ENCODE data around the gene PKMYT1. TPM values are rescaled to one million over a fixed set of nuclear protein-coding genes. Genes with fewer than 3 reads are reported as not detected.

The PKMYT1 gene
- polyA plus RNA-seq, 1 experiment, result 1.2 TPM

GRCh38 chr16:2973093-2973492 lies 7.2 kb downstream of the PKMYT1 start:
- no peak for DNase-seq (ENCODE audit: low read depth, low spot score)
- no peak overlapping the region for H3K27ac ChIP-seq (ENCODE audit: low read depth, low read length)
- no peaks in the 10 kb centered on the region for H3K27me3 ChIP-seq (ENCODE audit: control insufficient read depth, insufficient read depth, low read length)
- CTCF ChIA-PET, result interaction anchor here (1.3 kb wide), 1 partner anchor 8 kb away, joined by 3 read pairs; no protein-coding TSS in a partner anchor
- TF ChIP-seq CTCF (IDR thresholded peaks at IDR 0.05; ENCODE audit: low read depth, low read length), result no peak
- POLR2A ChIA-PET, result interaction anchor here (1.8 kb wide), 1 partner anchor 47 kb away, joined by 5 read pairs; the partner anchor contains the start of gene TNFRSF12A
- no peak overlapping the region for H3K4me3 ChIP-seq (ENCODE audit: low read depth, low read length)
- H3K9me3 ChIP-seq (ENCODE audit: control insufficient read depth, insufficient read depth, low read length), result no peaks in the 10 kb centered on the region; the same call in 1 of the 2 replicates

GRCh38 chr16:2971985-2972784 lies 8.1 kb downstream of the PKMYT1 start:
- H3K27ac ChIP-seq (ENCODE audit: low read depth, low read length), result no peak overlapping the region
- no peaks in the 10 kb centered on the region for H3K27me3 ChIP-seq (ENCODE audit: control insufficient read depth, insufficient read depth, low read length)
- H3K4me3 ChIP-seq (ENCODE audit: low read depth, low read length), result no peak overlapping the region
- TF ChIP-seq CTCF (IDR thresholded peaks at IDR 0.05; ENCODE audit: low read depth, low read length), result no peak
- ChIA-PET CTCF (interaction anchor here (1.3 kb wide), 1 partner anchor 9 kb away, joined by 3 read pairs; no protein-coding TSS in a partner anchor), POLR2A (interaction anchor here (1.8 kb wide), 1 partner anchor 48 kb away, joined by 5 read pairs; the partner anchor contains the start of gene TNFRSF12A)
- no peak for DNase-seq (ENCODE audit: low read depth, low spot score)
- H3K9me3 ChIP-seq (ENCODE audit: control insufficient read depth, insufficient read depth, low read length), result peaks cover 4% of the 10 kb centered on the region; the same call in 1 of the 2 replicates

GRCh38 chr16:2971134-2971984 lies 8.9 kb downstream of the PKMYT1 start:
- POLR2A ChIA-PET, result interaction anchor here (1.8 kb wide), 1 partner anchor 49 kb away, joined by 5 read pairs; the partner anchor contains the start of gene TNFRSF12A
- H3K9me3 ChIP-seq (ENCODE audit: control insufficient read depth, insufficient read depth, low read length), result peaks cover 4% of the 10 kb centered on the region; the same call in 1 of the 2 replicates
- no peak for TF ChIP-seq CTCF (IDR thresholded peaks at IDR 0.05; ENCODE audit: low read depth, low read length)
- H3K27ac ChIP-seq (ENCODE audit: low read depth, low read length), result no peak overlapping the region
- CTCF ChIA-PET, result no interaction called here
- H3K4me3 ChIP-seq (ENCODE audit: low read depth, low read length), result no peak overlapping the region
- H3K27me3 ChIP-seq (ENCODE audit: control insufficient read depth, insufficient read depth, low read length), result no peaks in the 10 kb centered on the region
- DNase-seq (ENCODE audit: low read depth, low spot score), result no peak

- TF ChIP-seq CTCF (IDR thresholded peaks at IDR 0.05; ENCODE audit: low read depth, low read length), result no peak
- DNase-seq (ENCODE audit: low read depth, low spot score), result no peak
- CTCF ChIA-PET, result interaction anchor here (0.7 to 1.2 kb wide), 2 partner anchors 8 to 12 kb away, joined by 3 read pairs; no protein-coding TSS in a partner anchor
- POLR2A ChIA-PET, result interaction anchor here (0.8 to 1.7 kb wide), 3 partner anchors 10 to 65 kb away, joined by 3 to 10 read pairs (median 7); partner anchors contain the start of gene PKMYT1
- H3K27me3 ChIP-seq (ENCODE audit: control insufficient read depth, insufficient read depth, low read length), result peaks cover 6% of the 10 kb centered on the region
- H3K27ac ChIP-seq (ENCODE audit: low read depth, low read length), result no peak overlapping the region
- H3K4me3 ChIP-seq (ENCODE audit: low read depth, low read length), result peak overlapping the region; percentile 64; the same call in 1 of the 2 replicates
- peaks cover 4% of the 10 kb centered on the region; the same call in 1 of the 2 replicates for H3K9me3 ChIP-seq (ENCODE audit: control insufficient read depth, insufficient read depth, low read length)
Observed at GRCh38 chr16:2970563-2970962, 9.7 kb downstream of the PKMYT1 start.

All from AG04450 (cell line).